ENCODE data around the gene MAPK10.
"Not testable (repeated sequence)": the region's sequence is repeated elsewhere in the genome, so short reads cannot be mapped to it uniquely, and the experiment has no call there.

The MAPK10 gene

GRCh38 chr4:86184216-86184900 is 175.5 kb downstream of the MAPK10 start:
- DNase-seq (ENCODE audit: low spot score) = no peak

GRCh38 chr4:86181585-86181984 is 178.3 kb downstream of the MAPK10 start:
- DNase-seq (ENCODE audit: low spot score) = peak; percentile 43

GRCh38 chr4:86178211-86178610 is 181.6 kb downstream of the MAPK10 start:
- DNase-seq (ENCODE audit: low spot score) = no peak

- no peak for DNase-seq (ENCODE audit: low spot score)
These were observed 185.3 kb downstream of the MAPK10 start for GRCh38 chr4:86174506-86174905.

GRCh38 chr4:86168335-86168734 is 191.5 kb downstream of the MAPK10 start:
- DNase-seq (ENCODE audit: low spot score) = not testable (repeated sequence)

GRCh38 chr4:86160426-86160825 is 199.4 kb downstream of the MAPK10 start:
- DNase-seq (ENCODE audit: low spot score) = no peak

- DNase-seq (ENCODE audit: low spot score) = no peak
These were observed 200.6 kb downstream of the MAPK10 start for GRCh38 chr4:86159216-86159615.

- DNase-seq (ENCODE audit: low spot score) = no peak
These were observed 203.3 kb downstream of the MAPK10 start for GRCh38 chr4:86156531-86156930.

GRCh38 chr4:86155766-86156165 is 204.1 kb downstream of the MAPK10 start:
- no peak for DNase-seq (ENCODE audit: low spot score)

GRCh38 chr4:86152454-86152853 is 207.4 kb downstream of the MAPK10 start:
- DNase-seq (ENCODE audit: low spot score) = no peak

GRCh38 chr4:86151196-86151595 is 208.7 kb downstream of the MAPK10 start:
- no peak for DNase-seq (ENCODE audit: low spot score)

- no peak for DNase-seq (ENCODE audit: low spot score)
These were observed 218.7 kb downstream of the MAPK10 start for GRCh38 chr4:86141161-86141560.

- DNase-seq (ENCODE audit: low spot score) = no peak
These were observed 227.4 kb downstream of the MAPK10 start for GRCh38 chr4:86132468-86132867.

GRCh38 chr4:86131456-86131855 is 228.4 kb downstream of the MAPK10 start:
- DNase-seq (ENCODE audit: low spot score) = no peak

GRCh38 chr4:86130160-86130933 is 229.5 kb downstream of the MAPK10 start:
- DNase-seq (ENCODE audit: low spot score) = no peak

- DNase-seq (ENCODE audit: low spot score) = no peak
These were observed 230.3 kb downstream of the MAPK10 start for GRCh38 chr4:86129546-86129945.

- no peak for DNase-seq (ENCODE audit: low spot score)
These were observed 237.4 kb downstream of the MAPK10 start for GRCh38 chr4:86122404-86122803.

- DNase-seq (ENCODE audit: low spot score) = no peak
These were observed 241.1 kb downstream of the MAPK10 start for GRCh38 chr4:86118711-86119110.

GRCh38 chr4:86117705-86118302 is 242.0 kb downstream of the MAPK10 start:
- peak; percentile 86 for DNase-seq (ENCODE audit: low spot score)

- DNase-seq (ENCODE audit: low spot score) = no peak
These were observed 245.3 kb downstream of the MAPK10 start for GRCh38 chr4:86114563-86114962.

- no peak for DNase-seq (ENCODE audit: low spot score)
These were observed 251.0 kb downstream of the MAPK10 start for GRCh38 chr4:86108834-86109233.

- DNase-seq (ENCODE audit: low spot score) = peak; percentile 48
These were observed 251.7 kb downstream of the MAPK10 start for GRCh38 chr4:86108137-86108536.

- no peak for DNase-seq (ENCODE audit: low spot score)
These were observed 252.7 kb downstream of the MAPK10 start for GRCh38 chr4:86107112-86107511.
